Neuron (in vitro differentiated cells): Measurements from ENCODE around the gene AGPAT3.

Experiments used
- H2AFZ ChIP-seq: one replicate; pipeline ENCODE4 v1.6.1; 2013; ENCODE audit warnings: low read depth, mild to moderate bottlenecking, inconsistent platforms, low read length, moderate library complexity
- H3K27me3 ChIP-seq: one replicate; pipeline ENCODE4 v1.6.1; 2013; ENCODE audit warnings: low read length; ENCODE audit not compliant: insufficient read depth
- H3K36me3 ChIP-seq: one replicate; pipeline ENCODE4 v1.6.1; 2013; ENCODE audit warnings: low read length; ENCODE audit not compliant: insufficient read depth
- H3K4me1 ChIP-seq: one replicate; pipeline ENCODE4 v1.6.1; 2013; ENCODE audit warnings: low read length; ENCODE audit not compliant: insufficient read depth
- H3K4me3 ChIP-seq: 2 replicates; pipeline ENCODE4 v1.5.1; 2013; ENCODE audit warnings: mild to moderate bottlenecking, low read length, moderate library complexity
- H3K9me3 ChIP-seq: one replicate; pipeline ENCODE4 v1.6.1; 2013; ENCODE audit warnings: low read length

Gene AGPAT3

GRCh38 chr21:43924421-43925095, 59.5 kb downstream of the AGPAT3 start:
- Histone ChIP-seq H3K4me1 (peaks cover 15% of the 10 kb centered on the region), H3K36me3 (no peaks in the 10 kb centered on the region), H3K9me3 (no peaks in the 10 kb centered on the region), H3K27me3 (no peaks in the 10 kb centered on the region), H3K4me3 (no peak overlapping the region), H2AFZ (no peak overlapping the region)

GRCh38 chr21:43925096-43925481, 60.1 kb downstream of the AGPAT3 start:
- Histone ChIP-seq H3K27me3 (no peaks in the 10 kb centered on the region), H3K4me3 (no peak overlapping the region), H3K9me3 (no peaks in the 10 kb centered on the region), H2AFZ (no peak overlapping the region), H3K36me3 (no peaks in the 10 kb centered on the region), H3K4me1 (peaks cover 14% of the 10 kb centered on the region)

- Histone ChIP-seq H3K9me3 (no peaks in the 10 kb centered on the region), H3K4me3 (no peak overlapping the region), H3K36me3 (no peaks in the 10 kb centered on the region), H3K27me3 (no peaks in the 10 kb centered on the region), H2AFZ (no peak overlapping the region), H3K4me1 (peaks cover 13% of the 10 kb centered on the region)
These were observed 60.6 kb downstream of the AGPAT3 start for GRCh38 chr21:43925609-43926008.

GRCh38 chr21:43926196-43926595, 61.2 kb downstream of the AGPAT3 start:
- no peaks in the 10 kb centered on the region for H3K36me3 ChIP-seq
- peaks cover 13% of the 10 kb centered on the region for H3K4me1 ChIP-seq
- no peaks in the 10 kb centered on the region for H3K27me3 ChIP-seq
- no peak overlapping the region for H3K4me3 ChIP-seq
- H2AFZ ChIP-seq: no peak overlapping the region
- no peaks in the 10 kb centered on the region for H3K9me3 ChIP-seq

GRCh38 chr21:43927591-43928221, 62.7 kb downstream of the AGPAT3 start:
- Histone ChIP-seq H3K27me3 (no peaks in the 10 kb centered on the region), H3K4me1 (peaks cover 10% of the 10 kb centered on the region), H3K9me3 (peaks cover 2% of the 10 kb centered on the region), H3K4me3 (no peak overlapping the region), H3K36me3 (no peaks in the 10 kb centered on the region), H2AFZ (no peak overlapping the region)

GRCh38 chr21:43928222-43929125, 63.5 kb downstream of the AGPAT3 start:
- no peaks in the 10 kb centered on the region for H3K36me3 ChIP-seq
- H3K27me3 ChIP-seq: no peaks in the 10 kb centered on the region
- H3K4me1 ChIP-seq: peaks cover 10% of the 10 kb centered on the region
- H3K4me3 ChIP-seq: no peak overlapping the region
- no peak overlapping the region for H2AFZ ChIP-seq
- peaks cover 2% of the 10 kb centered on the region for H3K9me3 ChIP-seq

- no peaks in the 10 kb centered on the region for H3K36me3 ChIP-seq
- no peaks in the 10 kb centered on the region for H3K27me3 ChIP-seq
- peaks cover 10% of the 10 kb centered on the region for H3K4me1 ChIP-seq
- H3K4me3 ChIP-seq: no peak overlapping the region
- H2AFZ ChIP-seq: no peak overlapping the region
- H3K9me3 ChIP-seq: peaks cover 2% of the 10 kb centered on the region
These were observed 64.4 kb downstream of the AGPAT3 start for GRCh38 chr21:43929217-43929971.

- H3K4me1 ChIP-seq: peaks cover 10% of the 10 kb centered on the region
- peaks cover 2% of the 10 kb centered on the region for H3K9me3 ChIP-seq
- no peak overlapping the region for H3K4me3 ChIP-seq
- H2AFZ ChIP-seq: no peak overlapping the region
- H3K36me3 ChIP-seq: no peaks in the 10 kb centered on the region
- no peaks in the 10 kb centered on the region for H3K27me3 ChIP-seq
These were observed 65.2 kb downstream of the AGPAT3 start for GRCh38 chr21:43930074-43930847.

- Histone ChIP-seq H3K4me3 (no peak overlapping the region), H3K27me3 (no peaks in the 10 kb centered on the region), H2AFZ (no peak overlapping the region), H3K9me3 (peaks cover 2% of the 10 kb centered on the region), H3K36me3 (no peaks in the 10 kb centered on the region), H3K4me1 (peaks cover 10% of the 10 kb centered on the region)
These were observed 65.9 kb downstream of the AGPAT3 start for GRCh38 chr21:43930848-43931375.

GRCh38 chr21:43931489-43931888, 66.5 kb downstream of the AGPAT3 start:
- Histone ChIP-seq H3K9me3 (peaks cover 2% of the 10 kb centered on the region), H3K36me3 (no peaks in the 10 kb centered on the region)

GRCh38 chr21:43932005-43932404, 67.0 kb downstream of the AGPAT3 start:
- Histone ChIP-seq H3K4me1 (peaks cover 10% of the 10 kb centered on the region), H3K4me3 (no peak overlapping the region), H3K9me3 (peaks cover 2% of the 10 kb centered on the region), H2AFZ (no peak overlapping the region), H3K36me3 (no peaks in the 10 kb centered on the region), H3K27me3 (no peaks in the 10 kb centered on the region)

More at GRCh38 chr21:43931489-43931888, 66.5 kb downstream of the AGPAT3 start:
- H3K27me3 ChIP-seq: no peaks in the 10 kb centered on the region
- H3K4me3 ChIP-seq: no peak overlapping the region
- peaks cover 10% of the 10 kb centered on the region for H3K4me1 ChIP-seq
- no peak overlapping the region for H2AFZ ChIP-seq

- Histone ChIP-seq H3K9me3 (peaks cover 2% of the 10 kb centered on the region), H3K36me3 (no peaks in the 10 kb centered on the region), H3K27me3 (no peaks in the 10 kb centered on the region), H3K4me3 (no peak overlapping the region), H3K4me1 (peaks cover 10% of the 10 kb centered on the region), H2AFZ (no peak overlapping the region)
These were observed 68.2 kb downstream of the AGPAT3 start for GRCh38 chr21:43933199-43933598.
